HCT116 (cell line): ENCODE results near the gene KLF6. TPM values are rescaled to one million over a fixed set of nuclear protein-coding genes. Genes with fewer than 3 reads are reported as not detected.
A peak's percentile ranks its signal among the peaks of the same experiment; 100 is the strongest.

Source experiments
- ATAC-seq: fragments of 200-7000 bp; cut with Tn5 transposase; 2 replicates; pipeline ENCODE4 v1.9.1; 2020; ENCODE audit warnings: mild to moderate bottlenecking, moderate library complexity
- BruUV-seq: library from RNA; stranded (reverse); fragments of 400-500 nt; replicated peaks from 2 replicates; lab custom pipeline; 2021; lab: Mats Ljungman, UMichigan
- CTCF ChIA-PET: fragments of 300-600 bp; sonication (Branson Sonifier 250); formaldehyde crosslinking; loops from one replicate; lab custom pipeline; 2021; ENCODE audit warnings: antibody characterized with exemption; lab: Charles Lee
- POLR2A ChIA-PET: fragments of 300-600, 350-600 bp; sonication (Branson Sonifier 250); formaldehyde crosslinking; loops from one replicate; lab custom pipeline; 2021; ENCODE audit warnings: antibody characterized with exemption; lab: Charles Lee
- RAD21 ChIA-PET, 2 experiments: fragments of 300-600 bp; sonication (Branson Sonifier 250); formaldehyde crosslinking; loops; one replicate each; lab custom pipeline; 2023; ENCODE audit warnings: low total read pairs in 2 of 2; ENCODE audit not compliant: uncharacterized antibody in 2 of 2, unreplicated experiment in 2 of 2, low non-redundant PET in 1 of 2; lab: Charles Lee
- DNase-seq: peaks from one replicate; pipeline ENCODE4 v3.0.0-alpha.2; 2010; ENCODE audit warnings: low read depth, low spot score
- H2AFZ ChIP-seq: fragments of 200-600 bp; shearing (Covaris generic), sonication (generic); 2 replicates; pipeline ENCODE4 v1.6.1; 2017; ENCODE audit warnings: low read depth, mixed run types, mixed read lengths, antibody characterized with exemption, low read length; ENCODE audit not compliant: poor library complexity, severe bottlenecking
- H3K27ac ChIP-seq: 2 replicates; pipeline ENCODE4 v1.5.1; 2012; ENCODE audit warnings: low read depth, low read length
- H3K27me3 ChIP-seq: fragments of 200-600 bp; sonication (generic); 2 replicates; pipeline ENCODE4 v1.6.1; 2016; ENCODE audit warnings: mixed run types, low read length, mixed read lengths; ENCODE audit not compliant: insufficient read depth
- H3K36me3 ChIP-seq, 2 experiments: fragments of 200-500 bp in 1 of 2; fragments of 200-600 bp in 1 of 2; sonication (Bioruptor generic) in 1 of 2; sonication (generic) in 1 of 2; 2 replicates each; pipeline versions ENCODE4 v1.5.1 to v1.6.1; 2014 to 2016; ENCODE audit warnings: low read length in 2 of 2, inconsistent platforms in 1 of 2, mixed read lengths in 1 of 2, mixed run types in 1 of 2; ENCODE audit not compliant: insufficient read depth in 2 of 2, control insufficient read depth in 1 of 2
- H3K4me1 ChIP-seq, 2 experiments: fragments of 200-600 bp in 1 of 2; sonication (generic) in 1 of 2; 2 replicates each; pipeline versions ENCODE4 v1.5.1 to v1.6.1; 2012 to 2017; ENCODE audit warnings: low read length in 2 of 2, inconsistent platforms in 1 of 2, mild to moderate bottlenecking in 1 of 2, mixed read lengths in 1 of 2, mixed run types in 1 of 2, moderate library complexity in 1 of 2; ENCODE audit not compliant: insufficient read depth in 2 of 2, control insufficient read depth in 1 of 2
- H3K4me2 ChIP-seq: fragments of 200-600 bp; sonication (generic); 2 replicates; pipeline ENCODE4 v1.6.1; 2017; ENCODE audit warnings: mixed run types, low read length, mixed read lengths
- H3K4me3 ChIP-seq, 2 experiments: fragments of 200-600 bp in 1 of 2; sonication (generic) in 1 of 2; replicated peaks in 1 of 2; 2 replicates each; pipeline ENCODE4 v1.5.1; 2011 to 2016; ENCODE audit warnings: low read length in 2 of 2, control low read depth in 1 of 2, low read depth in 1 of 2, mild to moderate bottlenecking in 1 of 2, mixed read lengths in 1 of 2, mixed run types in 1 of 2
- H3K79me2 ChIP-seq: fragments of 200-600 bp; sonication (generic); 2 replicates; pipeline ENCODE4 v1.6.1; 2017; ENCODE audit warnings: mild to moderate bottlenecking, mixed run types, low read length, moderate library complexity, mixed read lengths; ENCODE audit not compliant: insufficient read depth
- H3K9ac ChIP-seq: fragments of 200-600 bp; sonication (generic); 2 replicates; pipeline ENCODE4 v1.6.1; 2016; ENCODE audit warnings: low read length, mixed read lengths
- H3K9me2 ChIP-seq: fragments of 200-600 bp; sonication (generic), shearing (Covaris generic); 2 replicates; pipeline ENCODE4 v1.6.1; 2017; ENCODE audit warnings: mixed run types, mild to moderate bottlenecking, moderate library complexity; ENCODE audit not compliant: insufficient read depth
- H3K9me3 ChIP-seq, 2 experiments: fragments of 200-500 bp in 1 of 2; fragments of 200-600 bp in 1 of 2; sonication (Bioruptor generic) in 1 of 2; sonication (generic) in 1 of 2; 2 replicates each; pipeline ENCODE4 v1.6.1; 2014 to 2017; ENCODE audit warnings: low read length in 2 of 2, mixed read lengths in 2 of 2, inconsistent platforms in 1 of 2, low read depth in 1 of 2, mild to moderate bottlenecking in 1 of 2, mixed run types in 1 of 2, moderate library complexity in 1 of 2; ENCODE audit not compliant: control insufficient read depth in 1 of 2, insufficient read depth in 1 of 2
- H4K20me1 ChIP-seq: fragments of 200-600 bp; sonication (generic), shearing (Covaris generic); 2 replicates; pipeline ENCODE4 v1.6.1; 2017; ENCODE audit warnings: mixed run types, mild to moderate bottlenecking, moderate library complexity; ENCODE audit not compliant: insufficient read depth
- CEBPB ChIP-seq: IDR thresholded peaks from 2 replicates; pipeline ENCODE4 v1.6.1; 2012; ENCODE audit warnings: low read depth
- EGR1 ChIP-seq: IDR thresholded peaks from 2 replicates; pipeline ENCODE4 v1.6.1; 2012; ENCODE audit warnings: low read depth
- FOSL1 ChIP-seq: IDR thresholded peaks from 2 replicates; pipeline ENCODE4 v1.6.1; 2012; ENCODE audit warnings: low read depth
- JUND ChIP-seq: IDR thresholded peaks from 2 replicates; pipeline ENCODE4 v1.6.1; 2012
- MAX ChIP-seq: IDR thresholded peaks from 2 replicates; pipeline ENCODE4 v1.6.1; 2012
- POLR2A ChIP-seq: IDR thresholded peaks from 2 replicates; pipeline ENCODE4 v1.7.0; 2011; ENCODE audit warnings: borderline replicate concordance; ENCODE audit not compliant: insufficient read depth, insufficient read length; ENCODE audit errors: extremely low read depth
- POLR2AphosphoS5 ChIP-seq: IDR thresholded peaks from 2 replicates; pipeline ENCODE4 v1.6.1; 2011; ENCODE audit warnings: mild to moderate bottlenecking, low read depth, low read length, moderate library complexity
- REST ChIP-seq: IDR thresholded peaks from 2 replicates; pipeline ENCODE4 v1.6.1; 2012; ENCODE audit warnings: low read depth
- SIN3A ChIP-seq: IDR thresholded peaks from 2 replicates; pipeline ENCODE4 v1.6.1; 2012; ENCODE audit warnings: low read depth
- SP1 ChIP-seq: IDR thresholded peaks from 2 replicates; pipeline ENCODE4 v1.6.1; 2012; ENCODE audit warnings: low read depth
- SRF ChIP-seq: IDR thresholded peaks from 2 replicates; pipeline ENCODE4 v1.6.1; 2012; ENCODE audit warnings: low read depth
- ZFX ChIP-seq: fragments of 450-650 bp; IDR thresholded peaks from 2 replicates; pipeline ENCODE4 v1.6.1; 2017
- ZNF274 ChIP-seq: fragments of 200-500 bp; sonication (Bioruptor generic); IDR thresholded peaks from 2 replicates; pipeline ENCODE4 v1.6.1; 2014; ENCODE audit warnings: mild to moderate bottlenecking, low read depth, low read length, inconsistent platforms
- intact Hi-C: fragments of 100-400 bp; cut with micrococcal nuclease; formaldehyde crosslinking; loops from 2 replicates; pipeline ENCODE4 v1.10.0; 2022
- total RNA-seq: library from RNA; stranded (reverse); gene quantifications from one replicate; pipeline ENCODE4 v1.2.1, GENCODE V29; 2021; ENCODE audit not compliant: unreplicated experiment

KLF6 gene
- total RNA-seq, 1 experiment from 2014 or later = 82.2 TPM

- ChIA-PET RAD21 (no interaction called here), CTCF (no interaction called here), POLR2A (interaction anchor here (2.2 to 3.9 kb wide), 3 partner anchors 9 to 21 kb away, joined by 9 to 27 read pairs (median 13); partner anchors contain the start of gene KLF6)
- H3K4me3 ChIP-seq = no peak overlapping the region
- peak; percentile 18; the same call in 1 of the 2 replicates for ATAC-seq
- intact Hi-C loops = loop anchor here (5.0 to 10.0 kb wide), 3 partner anchors 88 to 669 kb away; no protein-coding TSS in a partner anchor
- H3K9me3 ChIP-seq = no peaks in the 10 kb centered on the region
- DNase-seq = no peak
- H3K36me3 ChIP-seq = no peaks in the 10 kb centered on the region
- no TSS peak for BruUV-seq
- TF ChIP-seq CEBPB = peak; percentile 77
- peak; percentile 12; the same call in 1 of the 2 replicates for TF ChIP-seq JUND
- no peak for TF ChIP-seq ZFX
- TF ChIP-seq FOSL1 = no peak
- TF ChIP-seq SIN3A = no peak
- TF ChIP-seq SP1 = peak; percentile 48; the same call in 1 of the 2 replicates
- no peaks in the 10 kb centered on the region for H3K79me2 ChIP-seq
- H3K4me1 ChIP-seq = peaks cover 31 to 64% of the 10 kb centered on the region in 2 experiments
- peak overlapping the region; percentile 62; the same call in 1 of the 2 replicates for H3K9ac ChIP-seq
- peak overlapping the region; percentile 98 for H3K4me2 ChIP-seq
- no peaks in the 10 kb centered on the region for H3K9me2 ChIP-seq
- H2AFZ ChIP-seq = peak overlapping the region; percentile 63
- no peaks in the 10 kb centered on the region for H4K20me1 ChIP-seq
- peak overlapping the region; percentile 72; the same call in 1 of the 2 replicates for H3K27ac ChIP-seq
- no peaks in the 10 kb centered on the region for H3K27me3 ChIP-seq
Observed at GRCh38 chr10:3763852-3764625, 21.0 kb downstream of the KLF6 start.

- H3K27me3 ChIP-seq = no peaks in the 10 kb centered on the region
- no peaks in the 10 kb centered on the region for H3K36me3 ChIP-seq
- DNase-seq (peak; percentile 72), ATAC-seq (peak; percentile 82)
- H3K4me2 ChIP-seq = peak overlapping the region; percentile 98
- intact Hi-C loops = loop anchor here (5.0 to 10.0 kb wide), 3 partner anchors 89 to 668 kb away; no protein-coding TSS in a partner anchor
- no peaks in the 10 kb centered on the region for H3K9me2 ChIP-seq
- H3K4me3 ChIP-seq = peak overlapping the region; percentile 40 to 60
- H4K20me1 ChIP-seq = no peaks in the 10 kb centered on the region
- peak overlapping the region; percentile 72 for H3K27ac ChIP-seq
- ChIA-PET POLR2A (interaction anchor here (2.2 to 3.9 kb wide), 3 partner anchors 8 to 22 kb away, joined by 9 to 27 read pairs (median 13); partner anchors contain the start of gene KLF6), RAD21 (no interaction called here), CTCF (no interaction called here)
- peak overlapping the region; percentile 62 for H3K9ac ChIP-seq
- H3K9me3 ChIP-seq = no peaks in the 10 kb centered on the region
- H3K4me1 ChIP-seq = peaks cover 31 to 71% of the 10 kb centered on the region in 2 experiments
- H3K79me2 ChIP-seq = no peaks in the 10 kb centered on the region
- no TSS peak for BruUV-seq
- H2AFZ ChIP-seq = peak overlapping the region; percentile 63
- TF ChIP-seq ZFX = no peak
- TF ChIP-seq POLR2AphosphoS5 = peak; percentile 42; the same call in 1 of the 2 replicates
- peak; percentile 64; the same call in 1 of the 2 replicates for TF ChIP-seq SIN3A
- TF ChIP-seq POLR2A = no peak
- TF ChIP-seq ZNF274 = no peak
- TF ChIP-seq FOSL1 = peak; percentile 89
- TF ChIP-seq EGR1 = peak; percentile 88
- TF ChIP-seq SP1 = peak; percentile 78
- TF ChIP-seq MAX = peak; percentile 48; the same call in 1 of the 2 replicates
- TF ChIP-seq SRF = peak; percentile 15; the same call in 1 of the 2 replicates
- TF ChIP-seq REST = no peak
Observed at GRCh38 chr10:3763035-3763456, 22.0 kb downstream of the KLF6 start.
